Thyroid gland (tissue), 4 donors: ENCODE measurements around the gene SURF1. TPM values are rescaled to one million over a fixed set of nuclear protein-coding genes. Genes with fewer than 3 reads are reported as not detected.
"Not testable (repeated sequence)": the region's sequence is repeated elsewhere in the genome, so short reads cannot be mapped to it uniquely, and the experiment has no call there.

ENCODE experiments used
- DNase-seq, 2 donors: peaks; one replicate each; pipeline ENCODE4 v3.0.0-alpha.2; 2019
- H3K27ac ChIP-seq, 3 donors: fragments of 200-600 bp; sonication (generic); 1 replicate in 2 of 3; 2 replicates in 1 of 3; pipeline ENCODE4 v1.5.1; 2016 to 2019; ENCODE audit warnings: mild to moderate bottlenecking in 1 of 3, moderate library complexity in 1 of 3
- H3K27me3 ChIP-seq: fragments of 200-600 bp; sonication (generic); one replicate; pipeline ENCODE4 v1.5.1; 2019
- H3K36me3 ChIP-seq, 2 donors: fragments of 200-600 bp; sonication (generic); one replicate each; pipeline ENCODE4 v1.5.1; 2016 to 2019
- H3K4me1 ChIP-seq, 2 donors: fragments of 200-600 bp; sonication (generic); one replicate each; pipeline ENCODE4 v1.5.1; 2017 to 2019
- H3K4me3 ChIP-seq, 3 donors: fragments of 200-600 bp; sonication (generic); replicated peaks in 1 of 3; 1 replicate in 2 of 3; 2 replicates in 1 of 3; pipeline ENCODE4 v1.5.1; 2016; ENCODE audit warnings: mild to moderate bottlenecking in 1 of 3
- H3K9me3 ChIP-seq: fragments of 200-600 bp; sonication (generic); one replicate; pipeline ENCODE4 v1.5.1; 2017
- POLR2A ChIP-seq, 2 donors: fragments of 450-650 bp; IDR thresholded peaks; one replicate each; pipeline ENCODE4 v1.6.1; 2017; ENCODE audit warnings: antibody characterized with exemption in 2 of 2, mild to moderate bottlenecking in 2 of 2, moderate library complexity in 1 of 2
- WGBS, 2 donors: methylation state at CpG; one replicate each; pipeline ENCODE4 v1.1.5; 2017; 5-methylcytosine and 5-hydroxymethylcytosine counted together
- intact Hi-C: fragments of 100-400 bp; cut with DNase I; formaldehyde crosslinking; loops from one replicate; pipeline ENCODE4 v1.15.1; 2023
- total RNA-seq, 4 donors: library from RNA; depleted of rRNA; stranded (reverse); fragments of >200 nt; gene quantifications; one replicate each; pipeline ENCODE4 v1.2.3, GENCODE V29; 2016
- TF ChIP-seq, protein P1 (sequence below), 6 experiments: fragments of 200-600 bp in 3 of 6; fragments of 450-650 bp in 3 of 6; sonication (generic) in 3 of 6; IDR thresholded peaks; one replicate each; pipeline ENCODE4 v1.5.1; 2016 to 2019; ENCODE audit warnings: antibody characterized with exemption in 6 of 6, mild to moderate bottlenecking in 2 of 6, inconsistent platforms in 1 of 6, moderate library complexity in 1 of 6

SURF1 gene
- total RNA-seq, 4 donors from 2014 or later = 51.5 to 82.7 (median 64.7) TPM

DNA sequence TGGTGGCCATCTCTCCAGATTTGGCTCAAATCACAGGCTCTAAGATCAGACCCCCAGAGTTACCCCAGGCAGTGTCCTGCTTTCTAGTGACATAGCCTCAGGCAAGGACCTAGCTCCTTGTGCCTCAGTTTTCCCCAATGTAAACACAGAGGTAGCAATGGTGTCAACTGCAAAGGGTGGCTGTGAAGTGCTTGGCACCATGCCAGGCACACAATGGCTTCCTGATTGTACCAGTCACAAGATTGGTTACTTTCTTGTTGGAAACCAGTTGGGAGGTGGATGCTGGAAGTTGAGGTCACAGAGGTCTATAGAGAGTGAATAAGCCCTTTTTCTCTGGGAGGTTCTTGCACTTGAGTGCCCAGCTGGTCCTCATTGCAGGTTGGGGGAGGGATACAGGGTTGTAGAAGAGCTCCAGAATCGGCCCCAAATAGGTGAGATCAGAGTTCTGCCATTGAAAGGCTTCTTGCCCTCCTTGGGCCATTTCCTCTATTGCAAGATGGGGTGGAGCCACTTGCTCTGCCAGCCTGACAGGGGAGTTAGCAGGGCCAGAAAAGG, 22.2 kb upstream of the SURF1 start:
- 83 to 93% methylated on average over 1 of the region's 1 CpG for WGBS, 2 donors
- TF ChIP-seq, protein P1, sequence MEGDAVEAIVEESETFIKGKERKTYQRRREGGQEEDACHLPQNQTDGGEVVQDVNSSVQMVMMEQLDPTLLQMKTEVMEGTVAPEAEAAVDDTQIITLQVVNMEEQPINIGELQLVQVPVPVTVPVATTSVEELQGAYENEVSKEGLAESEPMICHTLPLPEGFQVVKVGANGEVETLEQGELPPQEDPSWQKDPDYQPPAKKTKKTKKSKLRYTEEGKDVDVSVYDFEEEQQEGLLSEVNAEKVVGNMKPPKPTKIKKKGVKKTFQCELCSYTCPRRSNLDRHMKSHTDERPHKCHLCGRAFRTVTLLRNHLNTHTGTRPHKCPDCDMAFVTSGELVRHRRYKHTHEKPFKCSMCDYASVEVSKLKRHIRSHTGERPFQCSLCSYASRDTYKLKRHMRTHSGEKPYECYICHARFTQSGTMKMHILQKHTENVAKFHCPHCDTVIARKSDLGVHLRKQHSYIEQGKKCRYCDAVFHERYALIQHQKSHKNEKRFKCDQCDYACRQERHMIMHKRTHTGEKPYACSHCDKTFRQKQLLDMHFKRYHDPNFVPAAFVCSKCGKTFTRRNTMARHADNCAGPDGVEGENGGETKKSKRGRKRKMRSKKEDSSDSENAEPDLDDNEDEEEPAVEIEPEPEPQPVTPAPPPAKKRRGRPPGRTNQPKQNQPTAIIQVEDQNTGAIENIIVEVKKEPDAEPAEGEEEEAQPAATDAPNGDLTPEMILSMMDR (IDR thresholded peaks at IDR 0.05) = no peak
- TF ChIP-seq POLR2A (IDR thresholded peaks at IDR 0.05) = no peak
- intact Hi-C loops = loop anchor here (5.0 kb wide), 1 partner anchor 41 kb away; the partner anchor contains the start of gene SURF6

DNA sequence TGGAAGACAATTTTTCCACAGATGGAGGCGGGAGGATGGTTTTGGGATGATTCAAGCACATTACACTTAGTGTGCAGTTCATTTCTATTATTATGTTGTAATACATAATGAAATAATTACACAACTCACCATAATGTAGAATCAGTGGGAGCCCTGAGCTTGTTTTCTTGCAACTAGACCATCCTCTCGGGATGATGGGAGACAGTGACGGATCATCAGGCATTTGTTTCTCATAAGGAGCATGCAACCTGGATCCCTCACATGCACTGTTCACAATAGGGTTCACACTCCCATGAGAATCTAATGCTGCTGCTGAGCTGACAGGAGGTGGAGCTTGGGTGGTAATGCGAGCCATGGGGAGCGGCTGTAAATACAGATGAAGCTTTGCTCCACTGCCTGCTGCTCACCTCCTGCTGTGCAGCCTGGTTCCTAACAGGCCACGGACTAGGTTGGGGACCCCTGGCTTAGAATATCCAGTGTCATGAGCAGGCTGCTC, 21.5 kb upstream of the SURF1 start:
- peaks cover 18 to 25% of the 10 kb centered on the region in 2 donors for H3K4me1 ChIP-seq
- H3K36me3 ChIP-seq = peaks cover 0 to 6% of the 10 kb centered on the region in 2 donors
- no peak for DNase-seq
- H3K9me3 ChIP-seq = no peaks in the 10 kb centered on the region
- no peak overlapping the region for H3K4me3 ChIP-seq
- intact Hi-C loops = loop anchor here (5.0 kb wide), 1 partner anchor 40 kb away; the partner anchor contains the start of gene SURF6
- WGBS, 2 donors = 73 to 76% methylated on average over 6 of the region's 6 CpGs
- no peaks in the 10 kb centered on the region for H3K27me3 ChIP-seq
- TF ChIP-seq, protein P1 (IDR thresholded peaks at IDR 0.05) = no peak
- no peak for TF ChIP-seq POLR2A (IDR thresholded peaks at IDR 0.05)
- H3K27ac ChIP-seq = no peak overlapping the region

More for the DNA sequence above, 22.2 kb upstream of the SURF1 start:
- H3K4me3 ChIP-seq = no peak overlapping the region
- H3K27me3 ChIP-seq = no peaks in the 10 kb centered on the region
- no peaks in the 10 kb centered on the region for H3K36me3 ChIP-seq
- no peaks in the 10 kb centered on the region for H3K9me3 ChIP-seq
- H3K4me1 ChIP-seq = peaks cover 14 to 18% of the 10 kb centered on the region in 2 donors
- H3K27ac ChIP-seq = no peak overlapping the region
- no peak for DNase-seq

DNA sequence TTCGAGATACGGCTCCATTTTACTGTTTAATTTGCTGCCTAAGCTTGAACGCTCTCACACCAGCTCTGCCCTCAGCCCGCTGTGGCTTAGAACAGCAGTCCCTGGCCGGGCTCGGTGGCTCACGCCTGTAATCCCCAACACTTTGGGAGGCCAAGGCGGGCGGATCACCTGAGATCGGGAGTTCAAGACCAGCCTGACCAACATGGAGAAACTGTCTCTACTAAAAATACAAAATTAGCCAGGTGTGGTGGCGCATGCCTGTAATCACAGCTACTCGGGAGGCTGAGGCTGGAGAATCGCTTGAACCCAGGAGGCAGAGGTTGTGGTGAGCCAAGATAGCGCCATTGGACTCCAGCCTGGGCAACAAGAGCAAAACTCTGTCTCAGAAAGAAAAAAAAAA, 21.0 kb upstream of the SURF1 start:
- not testable (repeated sequence) for H3K36me3 ChIP-seq, H3K4me3 ChIP-seq, H3K27me3 ChIP-seq, H3K27ac ChIP-seq, DNase-seq, H3K9me3 ChIP-seq
- 86% methylated on average over 14 of the region's 14 CpGs for WGBS, 2 donors
- H3K4me1 ChIP-seq = peaks cover 21 to 30% of the 10 kb centered on the region in 2 donors
- intact Hi-C loops = loop anchor here (5.0 kb wide), 1 partner anchor 40 kb away; the partner anchor contains the start of gene SURF6

DNA sequence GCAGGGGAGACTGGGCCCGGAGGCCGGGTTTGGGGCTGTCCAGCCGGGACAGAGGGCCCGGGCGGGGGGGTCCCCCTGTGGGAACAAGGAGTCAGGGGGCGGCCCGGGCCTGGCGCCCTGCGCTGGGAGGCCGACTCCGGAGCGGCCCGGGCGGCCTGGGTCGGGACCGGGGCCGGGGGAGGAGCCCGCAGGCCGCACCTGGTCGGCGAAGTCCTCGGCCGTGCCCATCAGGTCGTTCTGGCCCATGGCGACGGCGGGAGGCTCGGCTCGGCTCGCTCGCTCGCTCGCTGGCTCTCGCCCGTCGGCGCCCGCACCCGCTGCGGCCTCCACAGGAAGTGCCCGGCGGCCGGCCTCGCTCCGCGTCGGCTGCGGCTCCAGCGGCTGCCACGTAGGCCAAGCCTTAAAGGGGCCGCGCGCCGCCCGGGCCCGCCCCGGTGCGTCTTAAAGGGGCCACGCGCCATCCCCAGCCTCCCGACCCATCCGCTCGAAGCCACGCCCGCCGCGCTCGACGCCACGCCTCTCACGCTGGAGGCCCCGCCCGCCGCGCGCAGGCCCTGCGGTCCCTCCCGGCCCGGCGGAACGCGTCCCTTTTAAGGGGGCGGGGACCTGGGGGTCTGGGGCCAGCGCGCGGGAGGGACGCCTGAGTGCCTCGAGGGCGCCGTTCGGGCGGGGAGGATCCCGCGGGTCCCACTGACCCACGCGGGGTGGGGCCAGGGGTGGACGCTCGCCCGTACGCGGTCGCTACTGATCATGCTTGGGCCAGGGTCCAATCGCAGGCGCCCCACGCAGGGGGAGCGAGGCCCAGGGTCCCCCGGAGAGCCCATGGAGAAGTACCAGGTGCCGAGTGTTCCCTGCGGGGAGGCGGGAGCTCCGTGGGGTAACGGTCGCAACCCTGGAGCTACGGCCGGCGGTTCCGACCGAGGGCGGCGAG, 19.7 kb upstream of the SURF1 start, which contains the start of the genes STKLD1 and SURF4:
Gene STKLD1, plus strand, starts transcription at position 643 of the 931 bp plus-strand sequence. Its CDS starts 108 bp downstream, at position 751.
Gene SURF4, minus strand, starts transcription at position 337 of the 931 bp plus-strand sequence. Its CDS starts 91 bp downstream, at position 246.
- TF ChIP-seq, protein P1 (IDR thresholded peaks at IDR 0.05) = peak in 1 of 6 experiments; percentile 36
- peak in 1 of 2 donors; percentile 92 for TF ChIP-seq POLR2A (IDR thresholded peaks at IDR 0.05)
- intact Hi-C loops = loop anchor here (5.0 kb wide), 1 partner anchor 39 kb away; the partner anchor contains the start of gene SURF6
- Histone ChIP-seq H3K27me3 (no peaks in the 10 kb centered on the region), H3K4me3 (peak within 1 kb of the TSS; percentile 56 to 97 (median 79)), H3K36me3 (peaks cover 0 to 6% of the 10 kb centered on the region in 2 donors), H3K4me1 (peaks cover 34 to 42% of the 10 kb centered on the region in 2 donors), H3K27ac (peak within 1 kb of the TSS; percentile 81 to 93 (median 92)), H3K9me3 (no peaks in the 10 kb centered on the region)
- DNase-seq = peak; percentile 95 to 96
- 0 to 1% methylated on average over 24 to 33 of the region's 120 CpGs for WGBS, 2 donors

DNA sequence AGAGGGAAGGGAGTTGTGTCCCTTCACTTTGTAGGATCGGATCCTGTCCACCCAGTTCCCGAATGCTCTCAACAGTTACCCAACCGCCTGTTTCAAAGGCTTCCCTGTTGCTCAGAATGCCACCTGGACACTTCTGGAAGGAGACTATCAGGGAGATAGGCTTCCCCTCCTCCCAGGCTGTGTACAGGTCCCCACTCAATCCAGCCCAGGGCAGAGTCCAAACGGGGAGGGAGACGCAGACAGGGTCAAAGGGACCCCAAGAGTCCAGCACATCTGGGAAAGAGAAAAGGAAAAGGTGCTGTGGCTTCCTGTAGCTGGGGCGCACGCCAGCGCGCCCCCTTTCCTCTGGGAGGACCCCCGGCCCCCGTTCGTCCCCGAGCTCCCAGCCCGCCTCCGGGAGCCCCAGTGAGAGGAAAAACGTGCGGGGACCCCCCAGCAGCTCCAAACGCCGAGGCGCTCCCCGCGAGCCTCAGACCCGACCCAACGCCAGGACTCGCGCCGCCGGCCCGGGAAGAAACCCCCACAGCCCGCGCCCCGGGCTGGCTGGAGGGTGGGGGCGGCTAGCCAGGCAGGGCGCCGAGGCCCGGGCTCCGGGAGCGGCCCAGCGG, 18.9 kb upstream of the SURF1 start:
- H3K4me3 ChIP-seq = peak overlapping the region; percentile 48 to 97 (median 56)
- no peaks in the 10 kb centered on the region for H3K27me3 ChIP-seq
- peak; percentile 17 to 22 for DNase-seq
- peak overlapping the region; percentile 81 to 93 (median 92) for H3K27ac ChIP-seq
- intact Hi-C loops = loop anchor here (5.0 kb wide), 1 partner anchor 38 kb away; the partner anchor contains the start of gene SURF6
- peaks cover 37 to 47% of the 10 kb centered on the region in 2 donors for H3K4me1 ChIP-seq
- H3K9me3 ChIP-seq = no peaks in the 10 kb centered on the region
- peaks cover 0 to 6% of the 10 kb centered on the region in 2 donors for H3K36me3 ChIP-seq
- TF ChIP-seq, protein P1 (IDR thresholded peaks at IDR 0.05) = no peak
- no peak for TF ChIP-seq POLR2A (IDR thresholded peaks at IDR 0.05)
- 1 to 2% methylated on average over 15 to 17 of the region's 39 CpGs for WGBS, 2 donors
